Measurements from ENCODE around the gene CIDEA. TPM values are rescaled to one million over a fixed set of nuclear protein-coding genes. Genes with fewer than 3 reads are reported as not detected.

CIDEA gene
- total RNA-seq, 1 experiment from 2014 or later = not detected

DNA sequence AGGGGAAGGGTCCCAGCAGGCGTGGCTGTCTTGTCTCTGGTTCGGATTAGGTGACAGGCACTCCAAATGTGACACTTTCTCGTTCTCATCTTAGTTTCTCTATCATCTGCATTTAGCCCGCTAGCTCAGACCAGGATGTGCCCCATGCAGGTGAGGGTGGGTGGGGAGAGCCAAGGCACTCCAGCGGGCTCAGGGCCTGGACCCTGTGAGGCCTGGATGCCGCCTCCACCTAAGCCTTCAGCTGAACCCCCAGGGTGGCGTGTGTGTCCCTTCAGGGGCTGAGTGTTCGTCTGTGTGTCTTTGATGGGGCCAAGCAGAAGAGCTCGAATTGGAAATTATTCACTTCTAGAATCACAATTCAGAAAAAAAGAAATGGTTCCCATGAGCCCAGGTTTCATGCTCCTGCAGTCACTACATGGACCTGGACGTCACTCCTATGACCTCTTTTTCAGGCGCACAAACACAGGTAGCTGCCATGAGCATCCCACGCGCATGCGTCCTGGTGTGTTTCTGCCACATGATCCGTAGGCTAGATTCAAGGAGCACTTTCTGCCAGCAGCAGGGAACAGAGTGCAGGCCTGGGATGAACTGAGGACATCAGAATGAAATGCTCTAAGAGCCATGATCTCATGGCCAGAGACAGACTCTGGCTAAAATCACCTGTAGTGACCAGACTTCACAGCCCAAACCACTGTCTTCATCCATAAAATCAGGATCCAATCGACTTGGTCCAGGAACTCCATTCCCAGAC, 25.8 kb downstream of the CIDEA start:
- DNase-seq = no peak
- ChIA-PET CTCF (interaction anchor here (2.3 kb wide), 1 partner anchor 48 kb away, joined by 7 read pairs; no protein-coding TSS in a partner anchor), POLR2A (interaction anchor here (0.5 to 2.5 kb wide), 5 partner anchors 8 to 112 kb away, joined by 3 to 28 read pairs (median 8); partner anchors contain the start of gene AFG3L2)
- H3K27ac Mint-ChIP-seq (ENCODE audit: unreplicated experiment) = peak overlapping the region; percentile 95
- BruUV-seq (replicated peaks) = TSS peak; percentile 80
- H3K36me3 Mint-ChIP-seq (ENCODE audit: insufficient read depth, unreplicated experiment) = no peaks in the 10 kb centered on the region
- intact Hi-C loops (cut with micrococcal nuclease; ENCODE audit: unreplicated experiment) = loop anchor here (1.0 to 2.0 kb wide), 2 partner anchors 8 to 29 kb away; partner anchors contain the start of gene TUBB6
- H3K27me3 Mint-ChIP-seq (ENCODE audit: insufficient read depth, unreplicated experiment) = no peaks in the 10 kb centered on the region
- Histone ChIP-seq H3K27me3 (replicated peaks; ENCODE audit: control insufficient read depth, insufficient read depth, low read length) (no peaks in the 10 kb centered on the region), H3K36me3 (ENCODE audit: control insufficient read depth, insufficient read depth, low read length) (no peaks in the 10 kb centered on the region), H3K9me3 (no peaks in the 10 kb centered on the region), H3K4me1 (peaks cover 32% of the 10 kb centered on the region), H3K4me3 (ENCODE audit: low read depth, low read length) (no peak overlapping the region)
- peaks cover 10% of the 10 kb centered on the region for H3K4me1 Mint-ChIP-seq (ENCODE audit: low read depth, unreplicated experiment)
- peak overlapping the region; percentile 60 for H3K4me3 Mint-ChIP-seq (ENCODE audit: unreplicated experiment)
- no peaks in the 10 kb centered on the region for H3K9me3 Mint-ChIP-seq (ENCODE audit: unreplicated experiment)
- TF ChIP-seq, protein P1, sequence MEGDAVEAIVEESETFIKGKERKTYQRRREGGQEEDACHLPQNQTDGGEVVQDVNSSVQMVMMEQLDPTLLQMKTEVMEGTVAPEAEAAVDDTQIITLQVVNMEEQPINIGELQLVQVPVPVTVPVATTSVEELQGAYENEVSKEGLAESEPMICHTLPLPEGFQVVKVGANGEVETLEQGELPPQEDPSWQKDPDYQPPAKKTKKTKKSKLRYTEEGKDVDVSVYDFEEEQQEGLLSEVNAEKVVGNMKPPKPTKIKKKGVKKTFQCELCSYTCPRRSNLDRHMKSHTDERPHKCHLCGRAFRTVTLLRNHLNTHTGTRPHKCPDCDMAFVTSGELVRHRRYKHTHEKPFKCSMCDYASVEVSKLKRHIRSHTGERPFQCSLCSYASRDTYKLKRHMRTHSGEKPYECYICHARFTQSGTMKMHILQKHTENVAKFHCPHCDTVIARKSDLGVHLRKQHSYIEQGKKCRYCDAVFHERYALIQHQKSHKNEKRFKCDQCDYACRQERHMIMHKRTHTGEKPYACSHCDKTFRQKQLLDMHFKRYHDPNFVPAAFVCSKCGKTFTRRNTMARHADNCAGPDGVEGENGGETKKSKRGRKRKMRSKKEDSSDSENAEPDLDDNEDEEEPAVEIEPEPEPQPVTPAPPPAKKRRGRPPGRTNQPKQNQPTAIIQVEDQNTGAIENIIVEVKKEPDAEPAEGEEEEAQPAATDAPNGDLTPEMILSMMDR (IDR thresholded peaks at IDR 0.05; ENCODE audit: insufficient read depth in 1 of 2, low read depth in 1 of 2, low read length in 1 of 2, severe bottlenecking in 1 of 2, unreplicated experiment in 1 of 2) = no peak

DNA sequence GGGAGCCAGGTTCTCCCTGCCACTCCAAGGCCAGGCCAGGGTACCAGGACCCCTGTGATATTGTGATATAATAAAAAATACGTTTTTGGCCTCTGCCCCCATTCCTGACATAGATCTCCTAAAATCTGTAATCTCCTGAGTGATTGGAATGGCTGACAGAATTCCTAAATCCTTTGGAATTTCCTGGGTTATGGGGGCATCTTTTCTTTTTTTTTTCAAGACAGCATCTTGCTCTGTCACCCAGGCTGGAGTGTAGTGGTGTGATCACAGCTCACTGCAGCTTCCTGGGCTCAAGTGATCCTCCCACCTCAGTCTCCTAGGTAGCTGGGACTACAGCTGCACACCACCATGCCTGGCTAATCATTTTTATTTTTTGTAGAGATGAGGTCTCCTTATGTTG, 27.7 kb downstream of the CIDEA start:
- intact Hi-C loops (cut with micrococcal nuclease; ENCODE audit: unreplicated experiment) = no loop called here
- no TSS peak for BruUV-seq (replicated peaks)
- H3K27ac Mint-ChIP-seq (ENCODE audit: unreplicated experiment) = peak overlapping the region; percentile 29

DNA sequence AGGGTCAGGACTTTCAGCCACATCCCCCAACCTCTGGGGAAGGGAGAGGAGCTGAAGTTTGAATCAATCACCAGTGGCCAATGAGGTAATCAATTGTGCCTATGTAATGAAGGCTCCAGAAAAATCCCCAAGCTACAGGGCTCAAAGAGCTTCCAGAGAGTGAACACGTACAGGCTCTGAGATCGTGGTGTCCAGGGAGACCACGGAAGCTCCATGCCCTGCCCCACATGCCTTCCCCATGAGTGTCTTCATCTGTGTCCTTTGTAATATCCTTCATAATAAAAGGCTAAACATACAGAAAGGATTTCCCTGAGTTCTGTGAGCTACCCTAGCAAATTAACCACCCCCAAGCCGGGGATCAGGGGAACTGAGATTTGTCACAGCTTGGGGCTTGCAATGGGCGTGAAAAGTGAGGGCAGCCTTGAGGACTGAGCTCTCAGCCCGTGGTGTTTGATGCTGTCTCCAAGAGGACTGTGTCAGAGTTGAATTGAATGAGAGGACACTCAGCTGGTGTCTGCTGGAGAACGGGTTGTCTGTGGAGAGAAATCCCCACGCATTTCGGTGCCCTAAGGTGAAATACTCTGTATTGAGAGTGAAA, 28.4 kb downstream of the CIDEA start:
- Mint-ChIP-seq H3K9me3 (ENCODE audit: unreplicated experiment) (no peaks in the 10 kb centered on the region), H3K4me1 (ENCODE audit: low read depth, unreplicated experiment) (peaks cover 6% of the 10 kb centered on the region), H3K27me3 (ENCODE audit: insufficient read depth, unreplicated experiment) (no peaks in the 10 kb centered on the region), H3K27ac (ENCODE audit: unreplicated experiment) (no peak overlapping the region), H3K36me3 (ENCODE audit: insufficient read depth, unreplicated experiment) (no peaks in the 10 kb centered on the region), H3K4me3 (ENCODE audit: unreplicated experiment) (no peak overlapping the region)
- TF ChIP-seq, protein P1 (IDR thresholded peaks at IDR 0.05; ENCODE audit: insufficient read depth in 1 of 2, low read depth in 1 of 2, low read length in 1 of 2, severe bottlenecking in 1 of 2, unreplicated experiment in 1 of 2) = no peak
- H3K4me3 ChIP-seq (ENCODE audit: low read depth, low read length) = no peak overlapping the region
- ChIA-PET POLR2A (interaction anchor here (1.3 kb wide), 1 partner anchor 95 kb away, joined by 4 read pairs; the partner anchor contains the start of gene AFG3L2), CTCF (interaction anchor here (0.6 to 3.2 kb wide), 2 partner anchors 10 to 301 kb away, joined by 3 to 17 read pairs; partner anchors contain the start of gene IMPA2)
- DNase-seq = no peak
- H3K9me3 ChIP-seq = no peaks in the 10 kb centered on the region
- intact Hi-C loops (cut with micrococcal nuclease; ENCODE audit: unreplicated experiment) = no loop called here
- BruUV-seq (replicated peaks) = no TSS peak
- H3K36me3 ChIP-seq (ENCODE audit: control insufficient read depth, insufficient read depth, low read length) = no peaks in the 10 kb centered on the region
- peaks cover 32% of the 10 kb centered on the region for H3K4me1 ChIP-seq
- H3K27me3 ChIP-seq (replicated peaks; ENCODE audit: control insufficient read depth, insufficient read depth, low read length) = no peaks in the 10 kb centered on the region

More for the DNA sequence above, 27.7 kb downstream of the CIDEA start:
- no peak for DNase-seq
- Histone ChIP-seq H3K9me3 (no peaks in the 10 kb centered on the region), H3K4me1 (peaks cover 32% of the 10 kb centered on the region), H3K27me3 (replicated peaks; ENCODE audit: control insufficient read depth, insufficient read depth, low read length) (no peaks in the 10 kb centered on the region), H3K36me3 (ENCODE audit: control insufficient read depth, insufficient read depth, low read length) (no peaks in the 10 kb centered on the region), H3K4me3 (ENCODE audit: low read depth, low read length) (no peak overlapping the region)
- Mint-ChIP-seq H3K4me3 (ENCODE audit: unreplicated experiment) (no peak overlapping the region), H3K27me3 (ENCODE audit: insufficient read depth, unreplicated experiment) (no peaks in the 10 kb centered on the region), H3K4me1 (ENCODE audit: low read depth, unreplicated experiment) (peaks cover 10% of the 10 kb centered on the region), H3K9me3 (ENCODE audit: unreplicated experiment) (no peaks in the 10 kb centered on the region), H3K36me3 (ENCODE audit: insufficient read depth, unreplicated experiment) (no peaks in the 10 kb centered on the region)
- TF ChIP-seq, protein P1 (IDR thresholded peaks at IDR 0.05; ENCODE audit: insufficient read depth in 1 of 2, low read depth in 1 of 2, low read length in 1 of 2, severe bottlenecking in 1 of 2, unreplicated experiment in 1 of 2) = no peak
- ChIA-PET CTCF (interaction anchor here (3.2 kb wide), 1 partner anchor 10 kb away, joined by 17 read pairs; no protein-coding TSS in a partner anchor), POLR2A (no interaction called here)
